Mucosa of stomach (tissue), 1 donor: ENCODE data around the gene PABPN1L.
"Not testable (repeated sequence)": the region's sequence is repeated elsewhere in the genome, so short reads cannot be mapped to it uniquely, and the experiment has no call there.

Experiments used
- H3K27me3 ChIP-seq: one replicate; pipeline ENCODE4 v1.7.0; 2013; ENCODE audit warnings: mild to moderate bottlenecking, low read length; ENCODE audit not compliant: control insufficient read depth, insufficient read depth
- H3K36me3 ChIP-seq: one replicate; pipeline ENCODE4 v1.7.0; 2013; ENCODE audit warnings: low read length; ENCODE audit not compliant: control insufficient read depth, insufficient read depth
- H3K4me1 ChIP-seq: one replicate; pipeline ENCODE4 v1.7.0; 2013; ENCODE audit warnings: mild to moderate bottlenecking, low read length; ENCODE audit not compliant: control insufficient read depth, insufficient read depth
- H3K4me3 ChIP-seq: one replicate; pipeline ENCODE4 v1.7.0; 2013; ENCODE audit warnings: low read length
- H3K9ac ChIP-seq: one replicate; pipeline ENCODE4 v1.7.0; 2013; ENCODE audit warnings: mild to moderate bottlenecking, low read length, moderate library complexity
- H3K9me3 ChIP-seq: one replicate; pipeline ENCODE4 v1.7.0; 2013; ENCODE audit warnings: mild to moderate bottlenecking, low read length, moderate library complexity; ENCODE audit not compliant: control insufficient read depth
- donor health status: Pancreatic carcinoma.

Gene PABPN1L

DNA sequence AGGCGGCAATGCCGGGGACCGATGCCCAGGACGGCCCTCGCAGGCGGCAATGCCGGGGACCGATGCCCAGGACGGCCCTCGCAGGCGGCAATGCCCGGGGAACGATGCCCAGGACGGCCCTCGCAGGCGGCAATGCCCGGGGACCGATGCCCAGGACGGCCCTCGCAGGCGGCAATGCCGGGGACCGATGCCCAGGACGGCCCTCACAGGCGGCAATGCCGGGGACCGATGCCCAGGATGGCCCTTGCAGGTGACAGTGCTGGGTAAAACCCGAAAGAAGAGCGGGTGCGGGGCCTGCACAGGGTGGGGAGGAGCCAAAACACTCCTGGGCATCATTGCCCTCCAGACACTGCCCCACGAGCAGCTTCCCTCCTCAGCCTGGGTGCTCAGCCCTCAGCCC lies 42.8 kb downstream of the PABPN1L start:
- H3K27me3 ChIP-seq, H3K9me3 ChIP-seq, H3K36me3 ChIP-seq, H3K4me3 ChIP-seq, H3K9ac ChIP-seq: not testable (repeated sequence)
- peaks cover 10% of the 10 kb centered on the region for H3K4me1 ChIP-seq

DNA sequence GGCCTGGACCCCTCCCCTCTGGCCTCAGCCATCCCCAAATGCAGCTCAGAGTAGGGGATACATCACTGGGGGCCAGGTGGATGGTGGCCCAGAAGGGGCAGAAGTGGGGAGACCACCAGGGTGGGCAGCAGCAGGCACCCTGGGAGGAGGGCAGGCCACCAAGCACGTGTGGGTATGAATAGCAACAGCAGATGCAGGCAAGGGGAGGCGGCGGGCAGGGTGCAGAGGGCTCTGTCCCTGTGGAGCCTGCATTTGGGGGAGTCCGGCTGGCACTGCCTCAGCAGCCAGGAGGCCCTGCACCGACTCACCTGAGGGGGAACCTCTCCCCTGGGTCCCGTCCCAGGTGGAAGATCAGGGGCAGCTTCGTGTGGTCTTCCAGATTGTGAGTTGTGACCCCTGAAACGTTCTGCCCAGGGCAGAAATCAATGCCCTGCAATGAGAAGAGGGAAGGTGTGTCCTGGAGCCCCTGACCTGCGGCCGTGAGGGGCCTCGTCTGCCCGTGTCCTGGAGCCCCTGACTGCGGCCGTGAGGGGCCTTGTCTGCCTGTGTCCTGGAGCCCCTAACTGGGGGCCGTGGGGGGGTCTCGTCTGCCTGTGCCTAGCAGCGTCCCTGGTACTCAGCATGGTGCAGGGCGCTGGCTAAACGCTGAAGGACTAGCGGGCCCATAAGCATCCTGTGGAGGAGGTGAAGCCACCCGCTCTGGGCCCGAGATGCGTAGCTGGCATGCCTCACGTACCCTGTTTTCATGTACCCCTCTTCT lies 44.0 kb downstream of the PABPN1L start:
- Histone ChIP-seq H3K36me3 (no peaks in the 10 kb centered on the region), H3K9ac (no peak overlapping the region), H3K9me3 (no peaks in the 10 kb centered on the region), H3K27me3 (no peaks in the 10 kb centered on the region), H3K4me1 (peaks cover 10% of the 10 kb centered on the region), H3K4me3 (no peak overlapping the region)

DNA sequence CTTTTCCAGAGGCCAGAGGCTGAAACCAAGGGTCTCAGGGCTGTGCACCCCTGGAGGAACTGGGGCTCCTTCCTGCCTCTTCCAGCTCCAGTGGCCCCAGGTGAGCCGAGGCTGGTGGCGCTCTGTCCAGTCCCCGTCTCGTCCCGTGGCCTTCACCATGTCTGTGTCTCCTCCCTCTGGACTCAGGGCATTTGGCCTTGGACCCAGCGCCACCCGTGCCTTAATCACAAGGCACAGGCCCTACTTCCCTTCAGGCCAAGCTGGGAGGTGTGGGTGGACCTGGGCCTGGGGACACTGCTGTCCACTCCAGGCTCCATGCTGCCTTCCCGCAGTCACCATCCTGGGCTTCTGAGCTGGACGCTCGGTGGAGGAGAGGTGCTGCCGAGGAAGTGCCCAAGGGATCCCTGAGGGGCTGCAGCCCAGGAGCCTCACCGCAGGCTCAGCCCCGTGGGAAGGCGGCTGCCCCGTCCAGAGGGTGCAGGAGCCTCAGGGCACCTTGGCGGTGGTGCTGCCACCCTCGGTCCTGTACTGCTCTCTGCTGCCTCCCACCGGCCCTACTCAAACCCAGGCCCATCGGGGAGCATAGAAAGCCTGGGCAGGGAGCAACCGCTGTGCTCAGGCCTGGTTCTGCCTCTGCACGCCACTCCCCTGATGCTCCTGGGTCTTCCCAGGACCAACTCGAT lies 45.2 kb downstream of the PABPN1L start:
- Histone ChIP-seq H3K9ac (no peak overlapping the region), H3K36me3 (no peaks in the 10 kb centered on the region), H3K4me3 (no peak overlapping the region)

DNA sequence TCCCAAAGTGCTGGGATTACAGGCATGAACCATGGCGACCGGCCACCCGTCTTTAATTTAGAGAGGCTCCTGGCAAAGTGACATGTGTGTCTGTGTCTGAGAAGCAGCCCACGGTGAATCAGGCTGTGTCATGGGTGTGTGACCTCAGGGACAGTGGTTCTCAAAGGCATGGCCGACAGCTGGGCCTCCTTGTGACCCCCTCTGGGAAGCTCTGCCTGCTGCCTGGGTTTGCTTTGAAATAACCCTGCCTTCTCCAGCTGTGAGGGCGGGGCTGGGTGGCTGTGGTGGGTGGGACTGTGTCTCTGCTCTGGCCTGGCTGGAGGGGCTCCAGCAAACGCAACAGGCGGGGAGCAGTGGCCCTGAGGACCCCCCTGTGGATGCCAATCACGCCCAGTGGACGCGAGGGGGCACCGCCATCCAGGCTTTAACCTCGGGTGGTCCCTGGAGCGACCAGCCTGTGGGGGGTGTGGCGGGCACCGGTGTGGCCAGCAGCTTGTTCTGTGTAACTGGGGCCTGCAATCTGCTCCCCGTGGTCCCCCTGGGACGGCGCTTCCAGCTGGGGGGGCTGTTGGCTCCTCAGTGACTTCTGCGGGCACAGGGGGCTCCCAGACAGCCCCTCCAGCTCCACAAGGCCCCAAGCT lies 46.0 kb downstream of the PABPN1L start:
- Histone ChIP-seq H3K9ac (no peak overlapping the region), H3K27me3 (no peaks in the 10 kb centered on the region), H3K4me1 (peaks cover 5% of the 10 kb centered on the region), H3K4me3 (no peak overlapping the region), H3K9me3 (no peaks in the 10 kb centered on the region), H3K36me3 (no peaks in the 10 kb centered on the region)

More for the DNA sequence above, 45.2 kb downstream of the PABPN1L start:
- H3K4me1 ChIP-seq, result peaks cover 5% of the 10 kb centered on the region
- no peaks in the 10 kb centered on the region for H3K9me3 ChIP-seq
- H3K27me3 ChIP-seq, result no peaks in the 10 kb centered on the region

DNA sequence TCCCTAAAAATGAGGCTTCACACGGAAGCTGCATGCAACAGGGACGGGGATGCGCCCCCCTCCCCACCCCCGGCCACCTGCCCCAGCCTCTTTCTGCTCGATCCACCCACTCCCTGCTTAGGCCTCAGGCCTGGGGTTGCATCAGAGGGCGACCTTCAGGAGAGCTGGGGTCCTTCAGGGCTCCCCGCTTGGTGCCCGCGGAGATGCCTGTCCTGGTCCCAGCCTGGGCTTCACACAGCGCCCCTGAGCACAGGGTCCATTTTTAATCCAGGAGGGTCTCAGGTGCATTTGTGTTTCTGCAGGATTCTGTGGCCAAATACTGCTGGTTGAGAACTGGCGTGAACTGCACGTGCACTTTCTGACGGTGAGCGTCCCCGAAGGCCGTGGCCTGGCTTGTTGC lies 47.3 kb downstream of the PABPN1L start:
- no peak overlapping the region for H3K4me3 ChIP-seq
- peaks cover 5% of the 10 kb centered on the region for H3K4me1 ChIP-seq
- no peak overlapping the region for H3K9ac ChIP-seq
- H3K36me3 ChIP-seq, result no peaks in the 10 kb centered on the region
- H3K27me3 ChIP-seq, result no peaks in the 10 kb centered on the region
- no peaks in the 10 kb centered on the region for H3K9me3 ChIP-seq

DNA sequence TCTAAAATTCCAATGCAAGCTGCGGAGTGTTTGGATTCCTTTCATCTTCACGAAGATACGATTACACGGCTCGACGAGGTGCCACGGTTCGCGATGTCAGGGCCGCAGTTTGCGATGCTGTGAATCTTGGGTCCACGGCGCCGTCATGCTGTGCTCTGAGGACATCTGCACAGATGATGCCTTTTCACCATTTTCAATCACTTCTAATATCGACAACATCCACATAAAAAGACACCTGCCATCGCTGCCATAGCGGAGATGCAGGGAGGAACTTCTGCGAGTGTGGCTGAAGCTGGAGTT lies 47.9 kb downstream of the PABPN1L start:
- Histone ChIP-seq H3K36me3 (no peaks in the 10 kb centered on the region), H3K4me1 (peaks cover 5% of the 10 kb centered on the region), H3K9ac (no peak overlapping the region), H3K4me3 (no peak overlapping the region), H3K27me3 (no peaks in the 10 kb centered on the region), H3K9me3 (no peaks in the 10 kb centered on the region)

DNA sequence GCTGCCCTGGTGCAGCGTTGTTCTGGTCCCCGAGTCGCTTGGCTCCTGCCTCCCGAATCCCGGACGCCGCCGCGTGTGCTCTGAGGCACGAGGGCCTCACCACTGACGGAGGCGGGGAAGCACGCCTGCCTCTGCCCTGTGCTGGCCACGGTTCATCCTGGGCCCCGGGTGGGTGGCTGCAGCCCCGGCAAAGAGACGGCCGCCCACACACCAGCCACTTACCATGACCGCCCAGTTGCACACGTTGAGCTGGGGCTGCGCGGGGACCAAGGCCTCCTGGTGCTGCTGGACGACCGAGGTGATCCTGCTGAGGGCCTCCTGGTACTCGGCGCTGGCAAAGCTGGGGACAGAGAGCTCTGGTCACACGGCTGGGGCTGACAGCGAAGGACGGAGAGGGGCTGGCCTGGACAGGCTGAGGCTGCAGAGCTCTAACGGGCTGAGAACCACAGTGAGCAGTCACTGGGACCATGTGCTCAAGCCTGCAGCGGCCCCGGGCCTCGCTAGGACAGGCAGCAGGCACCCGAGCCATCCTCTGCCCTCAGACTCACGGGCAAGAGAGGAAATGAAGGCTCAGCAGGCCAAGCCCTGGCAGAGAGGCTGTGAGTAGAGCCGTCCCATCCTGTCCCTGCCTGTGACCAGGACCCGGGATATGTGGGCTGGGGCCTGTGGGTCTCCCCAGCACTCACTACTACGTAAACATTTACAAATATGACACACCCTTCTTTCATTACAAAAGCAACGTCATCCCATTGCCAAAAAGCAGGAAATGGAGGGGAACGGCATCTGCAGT lies 48.5 kb downstream of the PABPN1L start:
- Histone ChIP-seq H3K9ac (no peak overlapping the region), H3K4me1 (peaks cover 9% of the 10 kb centered on the region), H3K4me3 (no peak overlapping the region), H3K27me3 (no peaks in the 10 kb centered on the region), H3K9me3 (no peaks in the 10 kb centered on the region), H3K36me3 (no peaks in the 10 kb centered on the region)

DNA sequence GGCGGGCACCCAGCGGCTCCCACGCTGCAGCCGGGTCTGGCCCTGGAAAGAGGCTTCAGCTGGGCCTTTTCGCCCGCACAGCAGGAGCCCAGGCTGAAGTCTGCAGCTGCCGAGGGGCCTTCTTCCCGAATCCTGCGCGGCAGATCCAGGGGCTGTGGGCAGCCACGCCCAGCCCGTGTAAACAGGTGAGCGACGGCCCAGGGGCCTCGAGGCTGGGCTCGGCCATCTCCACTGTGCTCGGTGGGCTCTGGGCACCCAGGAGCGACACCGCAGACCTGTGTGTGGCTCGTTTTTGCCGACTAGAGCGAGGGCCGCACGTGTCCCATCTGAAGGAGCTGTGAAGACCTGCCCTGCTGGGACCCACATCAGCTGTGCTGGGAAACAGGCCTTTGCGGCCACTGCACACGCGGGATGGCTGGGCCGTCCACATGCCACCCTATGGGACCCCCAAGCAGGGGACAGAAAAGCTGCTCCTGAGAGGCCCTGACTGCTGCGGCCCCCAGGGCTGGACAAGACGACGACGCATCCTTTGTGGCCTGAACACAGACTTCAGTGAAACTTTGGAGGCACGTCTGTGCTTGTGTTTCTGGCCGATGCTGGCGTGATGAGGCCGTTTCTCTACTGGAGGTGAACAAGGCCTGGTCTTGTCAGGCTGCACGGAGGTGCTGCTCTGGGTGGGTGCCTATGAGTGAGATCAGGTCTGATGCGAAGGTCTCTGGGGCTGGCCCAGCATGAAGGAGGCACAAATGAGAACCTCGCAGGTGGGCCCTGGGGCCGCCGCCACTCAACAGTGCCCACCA lies 49.5 kb downstream of the PABPN1L start:
- Histone ChIP-seq H3K9ac (no peak overlapping the region), H3K36me3 (no peaks in the 10 kb centered on the region), H3K4me3 (no peak overlapping the region), H3K9me3 (no peaks in the 10 kb centered on the region), H3K4me1 (peaks cover 16% of the 10 kb centered on the region), H3K27me3 (no peaks in the 10 kb centered on the region)

DNA sequence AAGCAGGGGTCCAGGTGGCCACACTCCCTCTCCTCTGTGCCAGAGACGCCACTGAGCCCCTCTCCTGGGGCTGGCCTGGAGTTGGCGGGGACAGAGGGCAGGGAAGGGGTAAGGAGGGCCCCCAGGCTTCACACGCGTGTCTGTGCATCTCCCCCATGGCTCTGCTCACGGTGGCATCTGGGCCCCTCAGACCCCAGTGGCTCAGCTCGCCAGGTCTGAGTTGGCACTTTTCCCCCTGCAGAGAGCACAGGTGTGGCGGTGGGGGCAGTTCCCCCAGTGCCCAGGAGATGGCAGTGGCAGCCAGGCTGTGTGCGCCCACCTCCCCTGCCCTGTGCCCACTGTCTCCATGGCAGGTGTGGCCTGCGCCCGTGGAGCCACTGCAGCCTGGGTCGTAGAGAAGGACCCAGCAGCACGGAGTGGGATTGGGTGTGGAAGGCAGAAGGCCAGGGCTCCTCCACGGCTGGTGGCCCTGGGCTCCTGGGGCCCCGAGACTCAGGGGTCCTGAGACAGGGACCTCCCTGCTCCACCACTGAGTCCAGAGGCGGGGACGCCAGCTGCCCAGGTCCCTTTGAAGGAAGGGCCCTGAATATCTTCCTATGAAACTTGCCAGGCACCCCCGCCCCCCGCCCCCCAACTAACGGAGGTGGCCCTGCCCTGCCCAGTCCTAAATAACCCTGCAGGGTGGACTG lies 50.4 kb downstream of the PABPN1L start:
- Histone ChIP-seq H3K4me1 (peaks cover 17% of the 10 kb centered on the region), H3K9ac (no peak overlapping the region), H3K27me3 (no peaks in the 10 kb centered on the region), H3K4me3 (no peak overlapping the region), H3K36me3 (no peaks in the 10 kb centered on the region), H3K9me3 (no peaks in the 10 kb centered on the region)

DNA sequence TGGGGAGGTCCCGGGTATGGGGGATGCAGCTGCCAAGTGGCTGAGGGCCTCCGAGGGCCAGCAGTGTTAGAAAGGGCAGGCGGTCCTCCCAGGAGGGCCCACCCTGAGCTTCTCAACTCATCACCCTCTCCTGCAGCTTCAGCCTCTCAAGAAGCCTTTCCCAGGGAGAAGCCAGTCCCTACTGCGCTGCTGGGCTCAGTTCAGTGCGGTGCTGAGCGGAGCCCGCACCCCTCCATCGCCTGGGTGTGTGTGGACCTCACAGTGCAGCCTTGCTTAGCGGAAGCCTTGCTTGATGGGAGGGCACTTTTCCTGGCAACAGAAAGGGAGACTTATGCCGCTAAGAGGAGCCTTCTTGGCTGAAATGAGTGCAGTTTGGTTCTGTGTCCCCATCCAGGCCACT lies 51.2 kb downstream of the PABPN1L start:
- H3K4me1 ChIP-seq, result peaks cover 25% of the 10 kb centered on the region
- no peak overlapping the region for H3K9ac ChIP-seq
- no peak overlapping the region for H3K4me3 ChIP-seq
- H3K9me3 ChIP-seq, result no peaks in the 10 kb centered on the region
- no peaks in the 10 kb centered on the region for H3K27me3 ChIP-seq
- H3K36me3 ChIP-seq, result no peaks in the 10 kb centered on the region

DNA sequence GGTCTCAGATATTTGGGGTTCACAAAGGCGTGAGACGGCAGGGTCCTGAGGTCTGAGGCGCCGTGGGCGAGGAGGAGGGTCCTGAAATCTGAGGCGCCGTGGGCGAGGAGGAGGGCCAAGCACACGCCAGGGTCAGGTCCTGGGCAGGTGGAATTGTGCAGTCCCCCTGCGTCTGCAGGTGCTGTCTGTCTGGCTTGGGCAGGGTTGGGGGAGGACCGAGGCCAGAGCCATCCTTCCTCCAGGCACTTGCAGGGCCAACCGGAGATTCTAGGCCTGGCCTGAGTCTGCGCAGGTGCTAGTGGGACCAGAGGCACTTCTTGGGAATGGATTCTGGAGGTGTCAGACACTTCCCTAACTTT lies 52.3 kb downstream of the PABPN1L start:
- no peak overlapping the region for H3K9ac ChIP-seq
- no peaks in the 10 kb centered on the region for H3K27me3 ChIP-seq
- H3K4me3 ChIP-seq, result no peak overlapping the region
- H3K36me3 ChIP-seq, result no peaks in the 10 kb centered on the region
- H3K4me1 ChIP-seq, result peaks cover 32% of the 10 kb centered on the region
- no peaks in the 10 kb centered on the region for H3K9me3 ChIP-seq
